Activated naive CD8-positive, alpha-beta T cell (primary cell): ENCODE results near the gene MAP4K3.
"Not testable (repeated sequence)": the region's sequence is repeated elsewhere in the genome, so short reads cannot be mapped to it uniquely, and the experiment has no call there.

Experiments used
- H3K27ac Mint-ChIP-seq: one replicate; pipeline ENCODE4 v1.8.0; 2021; ENCODE audit warnings: mixed read lengths
- H3K27me3 Mint-ChIP-seq: one replicate; pipeline ENCODE4 v1.8.0; 2021; ENCODE audit warnings: mixed read lengths
- H3K36me3 Mint-ChIP-seq: one replicate; pipeline ENCODE4 v1.8.0; 2021; ENCODE audit warnings: mixed read lengths
- H3K4me1 Mint-ChIP-seq: one replicate; pipeline ENCODE4 v1.8.0; 2021; ENCODE audit warnings: low read depth, mixed read lengths
- H3K4me3 Mint-ChIP-seq: one replicate; pipeline ENCODE4 v1.8.0; 2021; ENCODE audit warnings: mild to moderate bottlenecking, mixed read lengths
- H3K9me3 Mint-ChIP-seq: one replicate; pipeline ENCODE4 v1.8.0; 2021; ENCODE audit warnings: low read depth, mixed read lengths

Gene MAP4K3

DNA sequence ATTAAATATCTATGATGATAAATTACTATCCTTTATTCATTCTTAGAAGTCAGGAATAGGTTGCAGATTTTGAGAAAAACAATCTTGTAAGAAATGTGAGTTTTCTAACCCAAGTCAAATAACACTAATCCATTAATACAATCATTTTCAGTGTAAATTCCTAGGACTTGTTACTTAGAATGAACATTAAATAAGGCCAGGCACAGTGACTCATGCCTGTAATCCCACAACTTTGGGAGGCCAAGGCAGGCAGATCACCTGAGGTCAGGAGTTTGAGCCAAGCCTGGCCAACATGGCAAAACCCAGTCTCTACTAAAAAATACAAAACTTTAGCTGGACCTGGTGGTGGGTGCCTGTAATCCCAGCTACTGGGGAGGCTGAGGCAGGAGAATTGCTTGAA lies 147.5 kb downstream of the MAP4K3 start:
- Mint-ChIP-seq H3K4me3 (no peak overlapping the region), H3K36me3 (peaks cover 15% of the 10 kb centered on the region)

DNA sequence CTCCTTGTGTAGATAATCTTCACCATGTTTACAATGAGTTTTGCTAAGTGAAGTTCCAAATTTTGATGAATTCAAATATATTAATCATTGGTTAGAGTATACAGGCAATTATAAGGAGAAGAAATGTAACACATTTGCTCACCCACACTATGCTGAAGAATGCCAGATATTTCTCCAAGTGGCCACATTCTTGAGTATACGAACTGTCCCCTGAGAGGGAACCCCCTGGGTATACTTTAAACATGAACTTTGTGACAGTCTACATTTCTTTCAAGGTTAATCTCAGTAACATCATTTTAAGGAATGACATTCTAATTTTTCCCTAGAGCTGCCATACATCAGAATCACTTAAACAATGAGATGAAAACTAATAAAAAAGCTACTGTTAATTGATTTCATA lies 153.5 kb downstream of the MAP4K3 start:
- Mint-ChIP-seq H3K4me3 (no peak overlapping the region), H3K27ac (no peak overlapping the region), H3K27me3 (no peaks in the 10 kb centered on the region), H3K36me3 (peaks cover 2% of the 10 kb centered on the region), H3K4me1 (no peaks in the 10 kb centered on the region), H3K9me3 (no peaks in the 10 kb centered on the region)

More for the DNA sequence above, 147.5 kb downstream of the MAP4K3 start:
- Mint-ChIP-seq H3K4me1 (no peaks in the 10 kb centered on the region), H3K27ac (no peak overlapping the region), H3K27me3 (no peaks in the 10 kb centered on the region), H3K9me3 (no peaks in the 10 kb centered on the region)

DNA sequence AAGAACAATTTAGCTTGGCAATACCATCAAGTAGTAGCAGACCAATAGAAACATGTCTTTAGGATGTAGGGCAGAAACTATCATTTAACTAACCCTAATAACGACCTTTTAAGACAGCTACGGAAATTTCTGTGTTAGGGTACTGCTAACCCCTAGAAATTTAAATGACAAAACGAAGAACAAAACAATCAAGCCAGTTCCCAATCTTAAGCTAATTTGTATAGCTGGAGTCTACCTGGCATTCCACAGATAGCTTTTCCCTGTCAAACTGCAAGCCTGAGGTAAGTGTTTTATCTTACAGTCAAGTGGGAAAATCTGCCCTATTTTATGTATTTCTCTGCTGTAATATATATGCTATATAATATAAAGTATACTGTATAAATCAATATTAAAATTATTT lies 155.7 kb downstream of the MAP4K3 start:
- H3K4me3 Mint-ChIP-seq: no peak overlapping the region
- no peaks in the 10 kb centered on the region for H3K27me3 Mint-ChIP-seq
- H3K9me3 Mint-ChIP-seq: no peaks in the 10 kb centered on the region
- H3K27ac Mint-ChIP-seq: no peak overlapping the region
- H3K4me1 Mint-ChIP-seq: no peaks in the 10 kb centered on the region
- H3K36me3 Mint-ChIP-seq: peaks cover 4% of the 10 kb centered on the region

DNA sequence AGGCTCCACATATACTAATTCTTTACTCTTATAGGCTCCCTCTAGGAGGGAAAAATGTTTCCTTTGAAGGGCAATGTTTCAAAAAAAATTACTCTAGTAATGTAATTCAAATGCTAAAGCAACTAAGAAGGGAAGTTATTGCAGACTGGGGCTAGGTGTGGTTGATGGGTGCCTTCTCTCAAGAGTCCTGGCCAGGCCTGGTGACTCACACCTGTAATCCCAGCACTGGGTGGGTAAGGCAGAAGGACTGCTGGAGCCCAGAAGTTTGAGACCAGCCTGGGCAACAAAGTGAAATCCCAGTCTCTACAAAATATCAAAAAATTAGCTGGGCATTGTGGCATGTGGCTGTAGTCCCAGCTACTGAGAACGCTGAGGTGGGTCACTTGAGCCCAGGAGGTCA lies 162.1 kb downstream of the MAP4K3 start:
- H3K27me3 Mint-ChIP-seq: no peaks in the 10 kb centered on the region
- no peak overlapping the region for H3K27ac Mint-ChIP-seq
- H3K36me3 Mint-ChIP-seq: peaks cover 13% of the 10 kb centered on the region
- H3K9me3 Mint-ChIP-seq: no peaks in the 10 kb centered on the region
- H3K4me1 Mint-ChIP-seq: no peaks in the 10 kb centered on the region
- no peak overlapping the region for H3K4me3 Mint-ChIP-seq

DNA sequence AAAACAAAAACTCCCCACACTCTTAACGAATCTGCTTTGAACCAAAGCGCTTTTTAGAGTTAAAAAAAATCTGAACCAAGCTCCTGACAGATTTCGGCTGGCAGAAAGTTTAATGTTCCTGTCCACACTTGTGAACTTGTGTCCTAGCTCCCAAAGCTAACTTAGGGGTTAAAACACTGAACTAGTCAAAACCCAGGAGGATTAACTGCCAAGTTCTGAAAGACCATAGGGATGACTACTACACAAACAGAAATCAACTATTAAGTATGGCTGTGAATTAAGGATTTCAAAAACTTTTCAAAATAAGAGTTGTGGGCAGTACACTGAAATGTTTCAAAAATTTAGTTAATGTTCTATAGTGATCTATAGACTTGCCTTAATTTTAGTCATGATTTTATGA lies 167.1 kb downstream of the MAP4K3 start:
- peaks cover 17% of the 10 kb centered on the region for H3K4me1 Mint-ChIP-seq
- no peak overlapping the region for H3K27ac Mint-ChIP-seq
- no peak overlapping the region for H3K4me3 Mint-ChIP-seq
- no peaks in the 10 kb centered on the region for H3K9me3 Mint-ChIP-seq
- H3K36me3 Mint-ChIP-seq: peaks cover 9% of the 10 kb centered on the region
- H3K27me3 Mint-ChIP-seq: no peaks in the 10 kb centered on the region

DNA sequence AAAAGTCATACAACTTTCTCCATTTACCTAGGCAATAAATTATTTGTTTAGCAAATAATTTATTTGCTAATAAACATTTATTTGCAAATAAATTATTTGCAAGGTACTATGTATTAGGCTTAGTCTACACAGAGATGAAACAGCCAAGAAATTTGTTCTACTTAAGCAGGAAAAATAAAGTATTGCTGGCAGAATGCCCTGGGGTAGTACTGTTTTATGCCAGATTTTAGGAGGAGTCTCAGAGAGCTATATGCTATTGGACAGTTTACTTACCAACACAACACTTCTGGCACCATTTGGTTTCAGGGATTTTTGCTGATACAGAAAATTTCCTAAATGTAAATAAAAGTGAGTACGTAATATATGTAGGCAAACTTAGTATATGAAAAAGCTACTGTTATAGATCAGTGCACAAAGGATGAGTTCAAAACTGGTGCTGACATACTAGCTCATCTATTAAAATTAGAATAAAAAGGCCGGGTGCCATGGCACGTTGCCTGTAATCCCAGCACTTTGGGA lies 170.1 kb downstream of the MAP4K3 start:
- no peak overlapping the region for H3K4me3 Mint-ChIP-seq
- peaks cover 28% of the 10 kb centered on the region for H3K4me1 Mint-ChIP-seq
- H3K36me3 Mint-ChIP-seq: peaks cover 4% of the 10 kb centered on the region
- H3K9me3 Mint-ChIP-seq: no peaks in the 10 kb centered on the region
- H3K27me3 Mint-ChIP-seq: no peaks in the 10 kb centered on the region
- no peak overlapping the region for H3K27ac Mint-ChIP-seq

DNA sequence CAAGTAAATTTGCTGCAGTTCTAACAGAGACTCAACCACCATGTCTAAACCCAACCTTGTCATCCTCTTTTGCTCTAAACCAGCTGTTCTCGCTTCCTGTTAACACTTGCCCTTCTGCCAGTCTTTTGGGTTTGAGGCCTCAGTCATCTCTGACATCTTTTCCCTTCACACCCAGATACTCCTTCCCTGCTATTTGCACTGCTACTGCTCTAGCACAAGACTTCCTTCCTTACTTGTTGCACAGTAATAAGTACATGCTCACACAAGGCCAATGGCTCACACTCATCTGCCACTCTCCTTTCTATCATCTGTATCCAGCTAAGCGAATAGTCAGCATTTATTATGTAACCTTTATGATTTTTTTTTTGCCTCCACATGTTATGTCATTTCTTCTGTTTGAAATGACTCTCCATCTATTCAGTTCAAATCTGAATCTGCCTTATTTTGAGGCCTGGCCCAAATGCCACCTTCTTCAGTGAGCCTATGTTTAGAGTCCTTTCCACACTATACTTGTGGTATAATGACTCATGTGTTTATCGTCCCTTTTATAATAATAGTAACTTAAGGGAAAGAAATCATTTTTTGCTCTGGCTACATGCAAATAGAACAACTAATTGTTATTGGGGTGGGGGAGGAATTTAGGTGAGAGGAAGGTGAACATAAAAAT lies 170.8 kb downstream of the MAP4K3 start:
- peak overlapping the region; percentile 14 for H3K4me3 Mint-ChIP-seq
- no peaks in the 10 kb centered on the region for H3K9me3 Mint-ChIP-seq
- H3K27ac Mint-ChIP-seq: peak overlapping the region; percentile 18
- H3K36me3 Mint-ChIP-seq: peaks cover 5% of the 10 kb centered on the region
- H3K27me3 Mint-ChIP-seq: no peaks in the 10 kb centered on the region
- peaks cover 28% of the 10 kb centered on the region for H3K4me1 Mint-ChIP-seq

DNA sequence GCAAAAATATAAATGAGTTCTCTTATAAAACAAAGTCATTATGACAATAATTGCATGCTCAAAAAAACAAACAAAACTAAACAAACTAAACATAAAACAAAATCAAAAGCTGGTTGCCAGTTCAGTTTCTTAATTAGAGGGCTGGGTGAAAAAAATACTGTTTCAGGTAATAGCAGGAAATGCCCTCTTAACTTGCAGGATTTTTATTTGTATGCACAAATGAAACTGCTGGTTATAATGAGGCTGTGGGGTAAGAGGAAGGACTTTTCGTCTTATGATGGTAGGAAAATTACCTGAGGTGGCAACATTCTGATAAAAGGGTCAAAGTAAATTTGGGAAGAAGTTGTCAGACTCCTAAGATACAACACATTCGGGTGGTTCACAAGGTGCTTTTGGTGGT lies 171.8 kb downstream of the MAP4K3 start:
- H3K27ac Mint-ChIP-seq: peak overlapping the region; percentile 61

DNA sequence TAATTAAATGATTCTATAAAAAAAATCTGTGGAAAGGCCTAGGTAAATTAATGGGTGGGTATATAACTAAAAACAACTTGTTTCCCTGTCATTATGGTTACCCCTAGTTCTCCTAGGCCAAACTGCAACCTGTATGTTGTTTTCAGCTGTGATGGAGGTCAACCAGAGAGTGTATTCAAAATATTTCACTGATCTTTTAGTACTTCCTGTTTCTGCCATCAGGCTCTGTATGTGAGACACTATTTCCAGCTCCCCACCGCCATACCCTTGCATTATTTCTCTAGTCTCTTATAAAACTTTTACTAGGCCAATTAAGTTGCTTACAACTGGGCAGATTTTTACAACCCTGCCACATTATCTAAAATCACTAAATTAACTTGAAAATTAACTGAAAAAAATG lies 172.4 kb downstream of the MAP4K3 start:
- no peaks in the 10 kb centered on the region for H3K27me3 Mint-ChIP-seq
- H3K27ac Mint-ChIP-seq: peak overlapping the region; percentile 66
- peaks cover 8% of the 10 kb centered on the region for H3K36me3 Mint-ChIP-seq
- no peak overlapping the region for H3K4me3 Mint-ChIP-seq
- H3K9me3 Mint-ChIP-seq: no peaks in the 10 kb centered on the region
- peaks cover 28% of the 10 kb centered on the region for H3K4me1 Mint-ChIP-seq

More for the DNA sequence above, 171.8 kb downstream of the MAP4K3 start:
- Mint-ChIP-seq H3K4me1 (peaks cover 28% of the 10 kb centered on the region), H3K4me3 (no peak overlapping the region), H3K9me3 (no peaks in the 10 kb centered on the region), H3K36me3 (peaks cover 8% of the 10 kb centered on the region), H3K27me3 (no peaks in the 10 kb centered on the region)

DNA sequence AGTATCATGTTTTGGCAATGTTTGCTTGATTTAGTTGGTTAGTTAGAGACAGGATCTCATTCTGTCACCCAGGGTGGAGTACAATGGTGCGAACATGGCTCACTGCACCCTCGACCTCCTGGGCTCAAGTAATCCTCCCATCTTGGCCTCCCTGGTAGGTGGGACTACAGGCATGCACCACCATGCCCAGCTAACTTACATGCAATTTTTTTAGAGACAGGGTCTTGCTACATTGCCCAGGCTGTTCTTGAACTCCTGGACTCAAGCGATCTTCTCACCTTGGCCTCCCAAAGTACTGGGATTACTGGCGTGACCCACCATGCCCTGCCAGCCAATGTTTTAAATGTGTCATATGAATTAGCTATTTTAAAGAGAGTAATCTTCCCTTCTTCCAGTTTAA lies 177.0 kb downstream of the MAP4K3 start:
- peaks cover 19% of the 10 kb centered on the region for H3K36me3 Mint-ChIP-seq
- H3K4me1 Mint-ChIP-seq: peaks cover 12% of the 10 kb centered on the region
- H3K9me3 Mint-ChIP-seq: no peaks in the 10 kb centered on the region
- H3K4me3 Mint-ChIP-seq: no peak overlapping the region
- H3K27ac Mint-ChIP-seq: no peak overlapping the region
- H3K27me3 Mint-ChIP-seq: no peaks in the 10 kb centered on the region

DNA sequence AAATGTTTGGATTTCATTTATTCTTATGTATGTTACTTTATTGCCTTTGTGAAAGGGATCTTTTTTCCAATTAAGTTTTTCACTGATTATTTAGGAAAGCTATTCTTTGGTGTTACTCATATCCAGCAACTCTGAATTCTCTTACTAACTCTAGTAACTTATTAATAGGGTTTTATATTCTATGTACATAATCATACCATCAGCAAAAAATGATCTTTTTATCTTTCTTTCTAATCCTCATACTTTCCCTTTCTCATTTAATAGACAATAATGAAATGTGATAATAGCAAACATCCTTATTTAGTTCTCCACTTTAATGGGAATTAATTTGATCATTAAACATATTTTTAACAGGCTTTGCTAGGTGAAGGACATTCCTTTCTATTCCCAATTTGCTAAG lies 181.0 kb downstream of the MAP4K3 start:
- H3K27me3 Mint-ChIP-seq: no peaks in the 10 kb centered on the region
- H3K27ac Mint-ChIP-seq: no peak overlapping the region
- no peak overlapping the region for H3K4me3 Mint-ChIP-seq
- no peaks in the 10 kb centered on the region for H3K4me1 Mint-ChIP-seq
- H3K36me3 Mint-ChIP-seq: peaks cover 28% of the 10 kb centered on the region
- peaks cover 8% of the 10 kb centered on the region for H3K9me3 Mint-ChIP-seq

DNA sequence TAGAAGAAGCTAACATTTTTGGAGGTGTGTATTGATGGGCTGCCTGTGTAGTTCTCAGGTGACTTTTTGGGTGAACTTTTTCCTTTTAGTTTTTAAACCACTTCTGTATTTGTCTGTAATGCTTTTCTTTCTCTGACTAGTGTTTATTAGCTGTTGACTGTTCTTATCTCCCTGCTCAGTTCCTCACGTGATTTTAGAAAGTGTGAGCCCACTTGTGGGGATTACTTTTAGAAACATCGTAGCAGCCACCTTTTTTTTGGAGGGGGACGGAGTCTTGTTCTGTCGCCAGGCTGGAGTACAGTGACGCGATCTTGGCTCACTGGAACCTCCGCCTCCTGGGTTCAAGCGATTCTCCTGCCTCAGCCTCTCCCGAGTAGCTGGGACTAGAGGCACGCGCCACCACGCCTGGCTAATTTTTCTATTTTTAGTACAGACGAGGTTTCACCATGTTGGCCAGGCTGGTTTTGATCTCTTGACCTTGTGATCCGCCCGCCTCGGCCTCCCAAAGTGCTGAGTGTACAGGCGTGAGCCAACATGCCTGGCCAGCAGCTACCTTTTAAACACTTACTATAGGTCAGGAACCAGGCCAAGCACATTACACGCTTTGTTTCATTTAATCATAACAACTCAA lies 184.1 kb downstream of the MAP4K3 start:
- H3K4me3 Mint-ChIP-seq: no peak overlapping the region
- H3K9me3 Mint-ChIP-seq: peaks cover 8% of the 10 kb centered on the region
- H3K27me3 Mint-ChIP-seq: no peaks in the 10 kb centered on the region
- no peak overlapping the region for H3K27ac Mint-ChIP-seq
- peaks cover 26% of the 10 kb centered on the region for H3K36me3 Mint-ChIP-seq
- H3K4me1 Mint-ChIP-seq: peaks cover 3% of the 10 kb centered on the region

DNA sequence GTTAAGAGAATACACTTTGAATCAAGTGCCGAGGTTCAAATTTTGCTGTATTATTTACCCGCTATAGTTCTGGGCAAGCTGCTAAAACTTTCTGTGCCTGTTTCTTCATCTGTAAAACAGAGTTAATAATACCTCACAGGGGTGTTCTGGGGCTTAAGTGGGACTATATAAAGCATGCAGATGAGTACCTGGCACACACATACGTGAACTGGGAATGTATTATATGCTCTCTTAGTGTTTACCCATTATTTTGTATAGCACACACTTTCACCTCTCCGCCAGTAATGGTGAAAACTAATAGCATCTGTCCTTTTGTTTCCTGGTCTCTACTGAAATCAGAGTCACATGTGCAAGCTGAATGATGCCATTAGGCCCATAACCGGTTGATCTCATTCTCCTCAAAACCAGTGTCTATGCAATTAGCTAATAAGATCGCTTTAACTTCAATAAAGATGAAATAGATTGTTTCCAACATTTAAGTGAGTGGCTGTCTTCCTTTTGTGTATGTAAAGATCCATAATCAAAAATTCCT lies 189.5 kb downstream of the MAP4K3 start:
- H3K4me1 Mint-ChIP-seq: peaks cover 16% of the 10 kb centered on the region
- no peaks in the 10 kb centered on the region for H3K27me3 Mint-ChIP-seq
- no peak overlapping the region for H3K27ac Mint-ChIP-seq
- no peak overlapping the region for H3K4me3 Mint-ChIP-seq
- peaks cover 17% of the 10 kb centered on the region for H3K36me3 Mint-ChIP-seq
- H3K9me3 Mint-ChIP-seq: peaks cover 8% of the 10 kb centered on the region

DNA sequence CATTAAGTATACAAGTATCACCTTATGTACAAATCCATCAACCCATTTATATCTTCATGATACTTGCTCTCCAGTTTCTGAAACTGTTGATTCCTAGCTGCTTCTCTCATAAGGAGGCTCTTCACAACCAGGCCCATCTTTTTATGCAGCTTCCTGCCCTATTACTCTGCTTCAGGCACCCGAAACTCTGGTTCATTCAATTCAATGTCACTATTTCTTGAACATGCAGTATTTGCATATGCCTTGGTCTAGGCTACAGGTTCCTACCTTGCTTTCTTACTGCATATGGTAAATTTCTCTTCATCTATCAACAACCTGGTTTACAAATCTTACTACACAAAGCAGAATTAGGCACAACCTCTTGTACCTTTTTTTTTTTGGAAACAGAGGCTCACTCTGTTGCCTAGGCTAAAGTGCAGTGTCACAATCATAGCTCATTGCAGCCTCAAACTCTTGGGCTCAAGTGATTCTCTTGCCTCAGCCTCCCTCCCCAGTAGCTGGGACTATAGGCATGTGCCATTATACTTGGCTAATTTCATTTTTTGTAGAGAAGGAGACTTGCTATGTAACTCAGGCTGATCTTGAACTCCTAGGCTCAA lies 190.6 kb downstream of the MAP4K3 start:
- peaks cover 9% of the 10 kb centered on the region for H3K36me3 Mint-ChIP-seq
- no peaks in the 10 kb centered on the region for H3K27me3 Mint-ChIP-seq
- H3K4me3 Mint-ChIP-seq: no peak overlapping the region
- H3K27ac Mint-ChIP-seq: no peak overlapping the region
- peaks cover 18% of the 10 kb centered on the region for H3K4me1 Mint-ChIP-seq
- peaks cover 3% of the 10 kb centered on the region for H3K9me3 Mint-ChIP-seq

DNA sequence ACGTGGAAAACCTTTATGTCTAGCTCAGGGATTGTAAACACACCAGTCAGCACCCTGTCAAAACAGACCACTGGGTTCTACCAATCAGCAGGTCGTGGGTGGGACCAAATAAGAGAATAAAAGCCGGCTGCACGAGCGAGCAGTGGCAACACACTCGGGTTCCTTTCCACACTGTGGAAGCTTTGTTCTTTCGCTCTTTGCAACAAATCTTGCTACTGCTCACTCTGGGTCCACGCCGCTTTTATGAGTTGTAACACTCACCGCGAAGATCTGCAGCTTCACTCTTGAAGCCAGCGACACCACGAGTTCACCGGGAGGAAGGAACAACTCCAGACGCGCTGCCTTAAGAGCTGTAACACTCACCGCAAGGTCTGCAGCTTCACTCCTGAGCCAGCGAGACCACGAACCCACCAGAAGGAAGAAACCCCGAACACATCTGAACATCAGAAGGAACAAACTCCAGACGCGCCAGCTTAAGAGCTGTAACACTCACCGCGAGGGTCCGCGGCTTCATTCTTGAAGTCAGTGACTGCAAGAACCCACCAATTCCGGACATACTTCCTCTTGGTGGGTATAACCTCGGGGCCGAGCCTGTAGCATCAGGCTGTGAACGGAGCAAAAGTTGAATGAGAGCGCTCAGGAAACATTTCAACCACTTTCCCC lies 192.0 kb downstream of the MAP4K3 start:
- not testable (repeated sequence) for H3K27me3 Mint-ChIP-seq, H3K36me3 Mint-ChIP-seq, H3K9me3 Mint-ChIP-seq
- Mint-ChIP-seq H3K4me1 (peaks cover 15% of the 10 kb centered on the region), H3K4me3 (peak overlapping the region; percentile 84), H3K27ac (peak overlapping the region; percentile 10)
